H7 (cell line): ENCODE measurements around the gene MYL7. TPM values are rescaled to one million over a fixed set of nuclear protein-coding genes. Genes with fewer than 3 reads are reported as not detected.
A peak's percentile ranks its signal among the peaks of the same experiment; 100 is the strongest.

ENCODE experiments used
- DNase-seq: peaks from one replicate; pipeline ENCODE4 v3.0.0; 2012
- H3K27me3 ChIP-seq: 2 replicates; pipeline ENCODE4 v1.6.0; 2011; ENCODE audit warnings: mild to moderate bottlenecking, low read length; ENCODE audit not compliant: control insufficient read depth, insufficient read depth
- H3K36me3 ChIP-seq: replicated peaks from 2 replicates; pipeline ENCODE4 v1.5.1; 2011; ENCODE audit warnings: low read length; ENCODE audit not compliant: control insufficient read depth, insufficient read depth
- H3K4me3 ChIP-seq: 2 replicates; pipeline ENCODE4 v1.5.1; 2011; ENCODE audit warnings: low read depth, mild to moderate bottlenecking, control low read depth, low read length, moderate library complexity; ENCODE audit not compliant: insufficient read depth
- total RNA-seq: library from RNA; depleted of rRNA; stranded (reverse); fragments of >200 nt; shearing (Covaris generic); gene quantifications from 2 replicates; pipeline ENCODE4 v1.2.3, GENCODE V29; 2014; rRNA removed

Gene MYL7
- 1.4 and 4.7 TPM in 2 replicates for total RNA-seq

- no peak within 1 kb of the TSS for H3K4me3 ChIP-seq
- no peaks in the 10 kb centered on the region for H3K36me3 ChIP-seq
- H3K27me3 ChIP-seq: peaks cover 22% of the 10 kb centered on the region
- DNase-seq: no peak
Observed at GRCh38 chr7:44141221-44141850, at the start of gene MYL7. TSS of gene MYL7 (minus strand) at chr7:44141332. CDS start at chr7:44141305, 27 bp downstream.

GRCh38 chr7:44189993-44190872 lies 49.1 kb upstream of the MYL7 start:
- Histone ChIP-seq H3K36me3 (no peaks in the 10 kb centered on the region), H3K27me3 (no peaks in the 10 kb centered on the region), H3K4me3 (no peak overlapping the region)
- DNase-seq: no peak

GRCh38 chr7:44189286-44189992 lies 48.3 kb upstream of the MYL7 start, which contains the start of gene GCK:
TSS of gene GCK (minus strand) at chr7:44189439. CDS start at chr7:44188953, 486 bp downstream.
- DNase-seq: peak; percentile 53
- no peaks in the 10 kb centered on the region for H3K27me3 ChIP-seq
- no peaks in the 10 kb centered on the region for H3K36me3 ChIP-seq
- no peak within 1 kb of the TSS for H3K4me3 ChIP-seq

- no peaks in the 10 kb centered on the region for H3K27me3 ChIP-seq
- no peaks in the 10 kb centered on the region for H3K36me3 ChIP-seq
- H3K4me3 ChIP-seq: no peak overlapping the region
- no peak for DNase-seq
Observed at GRCh38 chr7:44188480-44189225, 47.5 kb upstream of the MYL7 start.

DNA sequence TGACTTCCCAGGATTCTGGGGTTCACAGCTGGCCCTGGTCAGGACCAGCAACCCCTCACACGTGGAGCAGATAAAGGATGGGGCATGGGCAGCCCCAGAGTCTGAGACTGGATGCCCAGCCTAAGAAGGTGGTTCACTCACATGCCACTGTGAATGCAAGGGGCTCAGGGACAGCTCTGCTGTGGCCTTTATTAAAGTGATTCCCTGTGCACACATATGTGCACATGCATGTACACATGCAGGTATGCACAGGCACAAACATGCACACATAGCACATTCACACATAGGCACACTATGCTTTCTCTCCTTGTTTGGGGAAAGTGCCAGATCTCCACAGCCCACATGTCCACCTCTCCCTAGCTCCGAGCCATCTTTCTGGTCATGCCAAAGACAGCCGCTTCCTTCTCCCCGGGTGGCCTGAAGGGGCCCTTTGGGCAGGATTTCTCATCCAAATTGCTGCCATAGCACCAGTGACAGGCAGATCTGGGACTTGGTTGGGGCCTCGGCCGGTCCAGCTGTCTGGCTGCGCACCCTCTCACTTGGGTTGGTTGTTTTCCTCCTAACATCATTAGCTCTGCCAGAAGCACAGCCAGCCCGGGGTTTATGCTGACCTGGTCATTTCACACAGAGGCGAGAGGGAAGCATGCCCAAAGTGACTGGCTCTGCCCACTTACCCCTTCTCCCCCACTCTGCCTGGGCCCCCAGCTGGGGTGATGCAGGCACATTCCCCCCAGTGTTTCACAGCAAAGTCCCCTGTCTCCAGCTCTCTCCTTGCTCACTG lies 46.7 kb upstream of the MYL7 start:
- DNase-seq: no peak
- Histone ChIP-seq H3K27me3 (no peaks in the 10 kb centered on the region), H3K4me3 (no peak overlapping the region), H3K36me3 (no peaks in the 10 kb centered on the region)

- Histone ChIP-seq H3K36me3 (no peaks in the 10 kb centered on the region), H3K27me3 (no peaks in the 10 kb centered on the region), H3K4me3 (no peak overlapping the region)
- no peak for DNase-seq
Observed at GRCh38 chr7:44186736-44187135, 45.6 kb upstream of the MYL7 start.

- Histone ChIP-seq H3K4me3 (no peak overlapping the region), H3K27me3 (no peaks in the 10 kb centered on the region), H3K36me3 (no peaks in the 10 kb centered on the region)
- DNase-seq: no peak
Observed at GRCh38 chr7:44185729-44186128, 44.6 kb upstream of the MYL7 start.

- Histone ChIP-seq H3K36me3 (no peaks in the 10 kb centered on the region), H3K27me3 (no peaks in the 10 kb centered on the region), H3K4me3 (no peak overlapping the region)
- peak; percentile 35 for DNase-seq
Observed at GRCh38 chr7:44184873-44185446, 43.8 kb upstream of the MYL7 start.

GRCh38 chr7:44184206-44184872 lies 43.2 kb upstream of the MYL7 start:
- Histone ChIP-seq H3K36me3 (no peaks in the 10 kb centered on the region), H3K27me3 (no peaks in the 10 kb centered on the region), H3K4me3 (no peak overlapping the region)
- peak; percentile 55 for DNase-seq

DNA sequence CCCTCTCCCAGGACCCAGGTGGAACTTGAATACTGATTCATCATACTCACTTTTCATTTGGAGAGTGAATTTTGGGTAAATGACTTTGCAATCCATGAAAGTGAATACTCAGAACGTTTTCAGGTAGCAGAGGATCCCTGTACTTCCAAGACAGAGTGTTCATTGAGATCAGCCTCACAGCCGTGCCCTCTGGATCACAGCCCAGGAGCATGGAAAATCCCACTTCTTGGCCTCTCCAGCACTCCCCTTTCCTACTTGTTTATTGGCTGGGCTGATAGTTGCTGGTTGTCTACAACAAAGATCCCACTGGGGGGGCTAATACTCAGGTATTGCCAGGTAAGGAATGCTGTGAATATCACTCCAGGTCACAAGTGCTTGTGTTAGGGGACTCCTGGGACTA lies 42.3 kb upstream of the MYL7 start:
- H3K27me3 ChIP-seq: no peaks in the 10 kb centered on the region
- no peak overlapping the region for H3K4me3 ChIP-seq
- H3K36me3 ChIP-seq: no peaks in the 10 kb centered on the region
- no peak for DNase-seq

GRCh38 chr7:44182827-44183226 lies 41.7 kb upstream of the MYL7 start:
- no peaks in the 10 kb centered on the region for H3K36me3 ChIP-seq
- no peak for DNase-seq
- H3K4me3 ChIP-seq: no peak overlapping the region
- H3K27me3 ChIP-seq: no peaks in the 10 kb centered on the region; the same call in 1 of the 2 replicates

DNA sequence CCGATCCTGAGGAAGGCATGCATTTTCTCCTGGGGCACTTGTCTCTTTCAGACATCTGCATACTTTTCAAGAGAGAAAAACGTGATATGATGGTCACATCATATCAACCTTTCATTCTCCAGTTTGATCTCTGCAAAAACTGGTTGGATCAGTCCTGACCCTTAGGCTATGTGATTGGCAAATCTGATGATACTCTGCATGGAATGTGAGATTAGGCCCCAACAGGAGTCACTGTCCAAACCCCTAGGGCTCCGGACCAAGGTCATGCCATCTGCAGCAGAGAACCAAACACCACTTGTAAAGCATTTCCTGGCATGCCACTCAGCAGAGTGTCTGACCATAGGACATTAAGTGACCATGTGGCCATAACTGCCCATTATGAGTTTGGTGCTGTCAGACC lies 39.5 kb upstream of the MYL7 start:
- Histone ChIP-seq H3K27me3 (no peaks in the 10 kb centered on the region; the same call in 1 of the 2 replicates), H3K36me3 (no peaks in the 10 kb centered on the region), H3K4me3 (no peak overlapping the region)
- no peak for DNase-seq
